ENCODE results near the gene RANGAP1.

RANGAP1 gene

GRCh38 chr22:41241133-41241676 lies 44.8 kb downstream of the RANGAP1 start:
- no peak overlapping the region for H3K4me3 ChIP-seq (ENCODE audit: low read depth, low read length)
- no peak for DNase-seq (ENCODE audit: low read depth)
- TF ChIP-seq CTCF (conservative IDR thresholded peaks at IDR 0.05; ENCODE audit: low read depth, low read length) = no peak

DNA sequence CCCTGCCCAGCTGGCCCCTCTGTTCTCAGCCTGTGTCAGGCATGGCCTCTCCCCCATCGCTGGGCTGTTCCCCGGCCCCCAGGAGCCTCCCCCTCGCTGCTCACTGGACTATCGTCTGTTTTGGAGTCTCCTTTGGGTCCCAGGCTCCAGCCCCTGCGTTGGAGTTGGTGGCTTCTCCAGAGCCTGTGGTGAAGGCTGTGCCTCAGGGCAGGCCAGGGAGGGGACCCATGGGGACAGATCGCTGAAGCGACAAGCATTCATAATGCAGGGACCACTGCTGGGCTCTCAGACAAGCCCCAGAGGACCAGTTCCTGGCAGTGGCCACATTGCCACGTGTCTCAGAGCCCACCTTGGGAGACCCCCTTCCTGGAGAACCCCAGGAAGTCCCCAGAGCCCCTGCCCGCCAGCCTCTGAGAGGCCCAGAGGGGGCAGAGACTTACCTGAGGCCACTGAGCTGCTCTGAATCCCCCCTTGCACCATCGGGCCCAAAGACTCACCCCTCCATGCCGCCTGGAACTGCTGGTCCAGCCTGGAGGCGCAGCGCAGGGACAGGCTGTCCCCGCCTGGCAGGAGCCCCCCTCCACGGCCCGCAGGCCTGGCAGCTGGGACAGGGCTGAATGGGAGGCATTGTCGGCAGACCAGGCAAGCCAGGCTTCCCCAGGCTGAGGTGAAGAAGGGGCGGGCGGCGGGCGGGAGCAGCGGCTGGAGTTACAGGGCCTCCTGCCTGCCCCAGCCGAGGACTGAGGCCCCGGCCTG lies 45.4 kb downstream of the RANGAP1 start, which contains the start of gene CHADL:
Gene CHADL (minus strand): TSS at position 555 of the 756 bp plus-strand sequence. CDS start 50 bp downstream, at position 505.
- no peak for DNase-seq (ENCODE audit: low read depth)
- TF ChIP-seq CTCF (conservative IDR thresholded peaks at IDR 0.05; ENCODE audit: low read depth, low read length) = no peak
- no peak within 1 kb of the TSS for H3K4me3 ChIP-seq (ENCODE audit: low read depth, low read length)

GRCh38 chr22:41239443-41240128 lies 46.4 kb downstream of the RANGAP1 start:
- no peak overlapping the region for H3K4me3 ChIP-seq (ENCODE audit: low read depth, low read length)
- no peak for DNase-seq (ENCODE audit: low read depth)
- TF ChIP-seq CTCF (conservative IDR thresholded peaks at IDR 0.05; ENCODE audit: low read depth, low read length) = no peak

DNA sequence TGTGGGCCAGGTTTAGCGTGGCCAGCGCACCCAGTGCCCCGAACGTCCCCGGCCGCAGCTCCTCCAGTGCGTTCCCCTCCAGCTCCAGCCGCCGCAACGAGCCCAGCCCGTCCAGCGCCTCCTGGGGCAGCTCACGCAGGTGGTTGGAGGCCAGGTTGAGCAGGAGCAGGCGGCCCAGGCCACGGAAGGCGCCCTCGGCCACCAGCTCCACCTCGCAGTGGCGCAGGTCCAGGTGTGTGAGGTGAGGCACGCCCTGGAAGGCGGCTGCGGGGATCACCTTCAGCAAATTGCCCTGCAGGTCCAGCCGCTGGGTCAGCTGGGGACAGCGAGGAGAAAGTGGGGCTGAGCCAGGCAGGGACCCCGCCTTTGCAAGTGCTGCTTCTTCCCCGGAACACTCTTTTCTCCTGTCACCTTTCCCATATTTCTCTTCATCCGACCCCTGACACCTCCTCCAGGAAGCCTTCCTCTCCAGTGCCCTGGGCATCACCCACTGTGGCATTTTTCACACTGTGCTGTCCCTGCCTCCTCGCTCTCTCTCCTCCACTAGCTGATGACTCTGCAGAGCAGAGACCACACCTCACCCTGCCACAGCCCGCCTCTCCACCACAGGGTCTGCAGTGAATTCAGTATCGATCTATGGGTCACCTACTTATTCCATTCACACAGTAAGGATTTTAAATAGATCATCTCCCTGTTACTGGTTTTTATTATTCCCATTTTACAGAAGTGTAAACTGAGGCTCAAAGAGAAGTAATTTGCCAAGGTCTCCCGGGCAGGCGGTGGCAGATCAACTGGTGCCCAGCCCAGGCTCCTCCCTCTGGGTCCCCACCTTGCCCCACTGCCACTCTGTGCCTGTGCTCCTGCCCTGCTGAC lies 47.2 kb downstream of the RANGAP1 start:
- TF ChIP-seq CTCF (conservative IDR thresholded peaks at IDR 0.05; ENCODE audit: low read depth, low read length) = no peak
- DNase-seq (ENCODE audit: low read depth) = no peak
- no peak overlapping the region for H3K4me3 ChIP-seq (ENCODE audit: low read depth, low read length)

GRCh38 chr22:41237707-41238569 lies 48.0 kb downstream of the RANGAP1 start:
- peak; percentile 29 for DNase-seq (ENCODE audit: low read depth)
- TF ChIP-seq CTCF (conservative IDR thresholded peaks at IDR 0.05; ENCODE audit: low read depth, low read length) = peak; percentile 36
- H3K4me3 ChIP-seq (ENCODE audit: low read depth, low read length) = peak overlapping the region; percentile 39
